ENCODE results near the gene ZCCHC10. TPM values are rescaled to one million over a fixed set of nuclear protein-coding genes. Genes with fewer than 3 reads are reported as not detected.
"Not testable (repeated sequence)": the region's sequence is repeated elsewhere in the genome, so short reads cannot be mapped to it uniquely, and the experiment has no call there.

ZCCHC10 gene
- total RNA-seq, 4 donors from 2014 or later = 19.1 to 37.4 (median 25.7) TPM

GRCh38 chr5:132998556-132998955 lies 27.8 kb downstream of the ZCCHC10 start:
- TF ChIP-seq CTCF (IDR thresholded peaks at IDR 0.05) (no peak), EP300 (IDR thresholded peaks at IDR 0.05; ENCODE audit: low read depth) (no peak), POLR2AphosphoS5 (IDR thresholded peaks at IDR 0.05) (no peak), POLR2A (IDR thresholded peaks at IDR 0.05) (no peak)
- no peak overlapping the region for H3K4me3 ChIP-seq
- WGBS, 2 donors (ENCODE audit: low coverage in 1 of 2) = 73 to 92% methylated on average over 2 of the region's 2 CpGs

GRCh38 chr5:132996307-132996706 lies 30.0 kb downstream of the ZCCHC10 start:
- no peak for TF ChIP-seq POLR2AphosphoS5 (IDR thresholded peaks at IDR 0.05)
- no peak for TF ChIP-seq POLR2A (IDR thresholded peaks at IDR 0.05)
- TF ChIP-seq CTCF (IDR thresholded peaks at IDR 0.05) = no peak
- no peak for TF ChIP-seq EP300 (IDR thresholded peaks at IDR 0.05; ENCODE audit: low read depth)
- DNase-seq = no peak
- in situ Hi-C loops (cut with MboI; ENCODE audit: low pct_ligation_motif_present in 1 of 4, low pct_unique_long_range_greater_than_20kb in 1 of 4, low sequenced_read_pairs in 3 of 4) = no loop called here
- no peaks in the 10 kb centered on the region for H3K9me3 ChIP-seq
- H3K4me3 ChIP-seq = no peak overlapping the region
- 50 to 90% methylated on average over 1 of the region's 1 CpG for WGBS, 2 donors (ENCODE audit: low coverage in 1 of 2)
- H3K4me1 ChIP-seq = no peaks in the 10 kb centered on the region
- intact Hi-C loops (cut with DNase I; ENCODE audit: low total_unique reads) = no loop called here
- H3K27me3 ChIP-seq = no peaks in the 10 kb centered on the region
- no peak overlapping the region for H3K27ac ChIP-seq
- no peaks in the 10 kb centered on the region for H3K36me3 ChIP-seq

More at GRCh38 chr5:132998556-132998955, 27.8 kb downstream of the ZCCHC10 start:
- H3K36me3 ChIP-seq = peaks cover 0 to 10% (median 4%) of the 10 kb centered on the region in 4 donors
- no peaks in the 10 kb centered on the region for H3K4me1 ChIP-seq
- H3K27me3 ChIP-seq = no peaks in the 10 kb centered on the region
- in situ Hi-C loops (cut with MboI; ENCODE audit: low pct_ligation_motif_present in 1 of 4, low pct_unique_long_range_greater_than_20kb in 1 of 4, low sequenced_read_pairs in 3 of 4) = no loop called here
- intact Hi-C loops (cut with DNase I; ENCODE audit: low total_unique reads) = no loop called here
- DNase-seq = no peak
- H3K27ac ChIP-seq = no peak overlapping the region
- H3K9me3 ChIP-seq = no peaks in the 10 kb centered on the region

GRCh38 chr5:132987531-132988408 lies 38.6 kb downstream of the ZCCHC10 start:
- in situ Hi-C loops (cut with MboI; ENCODE audit: low pct_ligation_motif_present in 1 of 4, low pct_unique_long_range_greater_than_20kb in 1 of 4, low sequenced_read_pairs in 3 of 4) (no loop called here), intact Hi-C loops (cut with DNase I; ENCODE audit: low total_unique reads) (no loop called here)
- no peak for TF ChIP-seq POLR2AphosphoS5 (IDR thresholded peaks at IDR 0.05)
- no peak for TF ChIP-seq EP300 (IDR thresholded peaks at IDR 0.05; ENCODE audit: low read depth)
- TF ChIP-seq POLR2A (IDR thresholded peaks at IDR 0.05) = no peak
- TF ChIP-seq CTCF (IDR thresholded peaks at IDR 0.05) = no peak
- Histone ChIP-seq H3K27me3 (no peaks in the 10 kb centered on the region), H3K36me3 (no peaks in the 10 kb centered on the region), H3K4me3 (no peak overlapping the region), H3K27ac (no peak overlapping the region), H3K4me1 (no peaks in the 10 kb centered on the region), H3K9me3 (no peaks in the 10 kb centered on the region)
- DNase-seq = no peak
- WGBS, 2 donors (ENCODE audit: low coverage in 1 of 2) = 89 to 91% methylated on average over 17 to 28 of the region's 28 CpGs

GRCh38 chr5:132982971-132983370 lies 43.4 kb downstream of the ZCCHC10 start:
- in situ Hi-C loops (cut with MboI; ENCODE audit: low pct_ligation_motif_present in 1 of 4, low pct_unique_long_range_greater_than_20kb in 1 of 4, low sequenced_read_pairs in 3 of 4); H3K36me3 ChIP-seq; H3K9me3 ChIP-seq; H3K4me3 ChIP-seq; H3K27me3 ChIP-seq; H3K4me1 ChIP-seq; DNase-seq; H3K27ac ChIP-seq; intact Hi-C loops (cut with DNase I; ENCODE audit: low total_unique reads): not testable (repeated sequence)
- WGBS, 2 donors (ENCODE audit: low coverage in 1 of 2) = 93% methylated on average over 27 of the region's 30 CpGs; no CpG with 5 or more reads in 1 of the 2 donors

All from transverse colon (tissue), 4 donors.